ENCODE data around the gene ADAMTS3.

- TF ChIP-seq CTCF (conservative IDR thresholded peaks at IDR 0.05; ENCODE audit: low read length) (peak; percentile 77), EZH2phosphoT487 (IDR thresholded peaks at IDR 0.05; ENCODE audit: borderline replicate concordance) (no peak)
These were observed 242.1 kb downstream of the ADAMTS3 start for GRCh38 chr4:72326692-72327632.
